Stimulated activated CD8-positive, alpha-beta memory T cell treated with anti-CD3 and anti-CD28 coated beads, Interleukin-15, amount 100 ng/mL, for 24 hours (primary cell): ENCODE results near the gene NEDD4.
"Not testable (repeated sequence)": the region's sequence is repeated elsewhere in the genome, so short reads cannot be mapped to it uniquely, and the experiment has no call there.

ENCODE experiments used
- DNase-seq: peaks from one replicate; pipeline ENCODE4 v3.0.0-alpha.2; 2020; ENCODE audit warnings: low read depth

The NEDD4 gene

GRCh38 chr15:55893852-55894251 is 99.6 kb downstream of the NEDD4 start:
- DNase-seq, result no peak

- no peak for DNase-seq
Measured at GRCh38 chr15:55891196-55891595, 102.2 kb downstream of the NEDD4 start.

GRCh38 chr15:55884223-55884622 is 109.2 kb downstream of the NEDD4 start:
- DNase-seq, result no peak

- no peak for DNase-seq
Measured at GRCh38 chr15:55879181-55879580, 114.2 kb downstream of the NEDD4 start.

GRCh38 chr15:55873024-55873720 is 120.2 kb downstream of the NEDD4 start:
- no peak for DNase-seq

- no peak for DNase-seq
Measured at GRCh38 chr15:55872471-55872870, 120.9 kb downstream of the NEDD4 start.

- DNase-seq, result no peak
Measured at GRCh38 chr15:55869660-55870059, 123.8 kb downstream of the NEDD4 start.

- DNase-seq, result no peak
Measured at GRCh38 chr15:55868707-55869106, 124.7 kb downstream of the NEDD4 start.

GRCh38 chr15:55868291-55868690 is 125.1 kb downstream of the NEDD4 start:
- not testable (repeated sequence) for DNase-seq

GRCh38 chr15:55863911-55864310 is 129.5 kb downstream of the NEDD4 start:
- no peak for DNase-seq

- DNase-seq, result no peak
Measured at GRCh38 chr15:55861115-55861514, 132.3 kb downstream of the NEDD4 start.

GRCh38 chr15:55860468-55860867 is 132.9 kb downstream of the NEDD4 start:
- no peak for DNase-seq

GRCh38 chr15:55859681-55860080 is 133.7 kb downstream of the NEDD4 start:
- DNase-seq, result no peak

- no peak for DNase-seq
Measured at GRCh38 chr15:55858661-55859060, 134.8 kb downstream of the NEDD4 start.

- no peak for DNase-seq
Measured at GRCh38 chr15:55856506-55857164, 136.8 kb downstream of the NEDD4 start.

- DNase-seq, result no peak
Measured at GRCh38 chr15:55853134-55853533, 140.3 kb downstream of the NEDD4 start.

GRCh38 chr15:55846116-55846707 is 147.2 kb downstream of the NEDD4 start:
- no peak for DNase-seq

GRCh38 chr15:55842897-55843296 is 150.5 kb downstream of the NEDD4 start:
- DNase-seq, result not testable (repeated sequence)

- DNase-seq, result no peak
Measured at GRCh38 chr15:55835866-55836265, 157.5 kb downstream of the NEDD4 start.

GRCh38 chr15:55834331-55834730 is 159.1 kb downstream of the NEDD4 start:
- no peak for DNase-seq

GRCh38 chr15:55829826-55830225 is 163.6 kb downstream of the NEDD4 start:
- no peak for DNase-seq

- DNase-seq, result no peak
Measured at GRCh38 chr15:55827955-55828354, 165.5 kb downstream of the NEDD4 start.

GRCh38 chr15:55827204-55827603 is 166.2 kb downstream of the NEDD4 start:
- no peak for DNase-seq
